Measurements from ENCODE around the gene ARPC2. TPM values are rescaled to one million over a fixed set of nuclear protein-coding genes. Genes with fewer than 3 reads are reported as not detected.

The ARPC2 gene
- total and polyA plus RNA-seq, 2 of the 13 experiments (the other 11 are each of a cell fraction or from before 2014, with no cell fraction given), result 168 to 303 TPM

GRCh38 chr2:218264773-218265561 is 48.0 kb downstream of the ARPC2 start (continued):
- TF ChIP-seq TBP (CRISPR knock-in tag; IDR thresholded peaks at IDR 0.05) (no peak), TSC22D2 (CRISPR knock-in tag; IDR thresholded peaks at IDR 0.05; ENCODE audit: borderline replicate concordance) (no peak), ARNTL (CRISPR knock-in tag; IDR thresholded peaks at IDR 0.05) (no peak), TBX3 (IDR thresholded peaks at IDR 0.05; ENCODE audit: borderline replicate concordance) (no peak), ZFP91 (CRISPR knock-in tag; IDR thresholded peaks at IDR 0.05; ENCODE audit: borderline replicate concordance) (no peak; the same call in 1 of the 2 replicates), ZNF446 (CRISPR knock-in tag; IDR thresholded peaks at IDR 0.05) (no peak), MBD4 (IDR thresholded peaks at IDR 0.05; ENCODE audit: borderline replicate concordance, low read length) (no peak), NCOA2 (CRISPR knock-in tag; IDR thresholded peaks at IDR 0.05) (no peak), MXD3 (CRISPR knock-in tag; IDR thresholded peaks at IDR 0.05) (0 out of 2 replicates have a peak, but pooled peaks have one; percentile 30), NFYB (CRISPR knock-in tag; IDR thresholded peaks at IDR 0.05) (no peak), FOXP1 (IDR thresholded peaks at IDR 0.05) (no peak), FOXP1 (CRISPR knock-in tag; IDR thresholded peaks at IDR 0.05) (no peak), ZBTB44 (CRISPR knock-in tag; IDR thresholded peaks at IDR 0.05) (no peak), RBM22 (optimal IDR thresholded peaks at IDR 0.05; ENCODE audit: low read length) (no peak), SIX4 (CRISPR knock-in tag; IDR thresholded peaks at IDR 0.05) (no peak), ZNF841 (CRISPR knock-in tag; IDR thresholded peaks at IDR 0.05; ENCODE audit: borderline replicate concordance) (no peak), PAF1 (CRISPR knock-in tag; IDR thresholded peaks at IDR 0.05) (no peak), ZNF512B (CRISPR knock-in tag; IDR thresholded peaks at IDR 0.05; ENCODE audit: borderline replicate concordance) (no peak), ZNF503 (CRISPR knock-in tag; IDR thresholded peaks at IDR 0.05) (no peak), KDM2A (CRISPR knock-in tag; IDR thresholded peaks at IDR 0.05; ENCODE audit: borderline replicate concordance, low read depth) (peak; percentile 47; the same call in 1 of the 2 replicates), SRSF9 (IDR thresholded peaks at IDR 0.05; ENCODE audit: borderline replicate concordance, insufficient read depth, low read depth, low read length, poor library complexity, severe bottlenecking) (no peak)
